Endothelial cell of umbilical vein (primary cell): ENCODE results near the gene TULP1. TPM values are rescaled to one million over a fixed set of nuclear protein-coding genes. Genes with fewer than 3 reads are reported as not detected.

Experiments
- BruUV-seq: library from RNA; stranded (reverse); fragments of 400-500 nt; replicated peaks from 2 replicates; lab custom pipeline; 2021; lab: Mats Ljungman, UMichigan
- CTCF ChIA-PET: fragments of 300-600, 350-600 bp; sonication (Branson Sonifier 250); formaldehyde crosslinking; loops from one replicate; lab custom pipeline; 2021; ENCODE audit warnings: antibody characterized with exemption, inconsistent platforms; lab: Charles Lee
- POLR2A ChIA-PET: fragments of 300-600, 350-600 bp; sonication (Branson Sonifier 250); formaldehyde crosslinking; loops from one replicate; lab custom pipeline; 2021; ENCODE audit warnings: antibody characterized with exemption, inconsistent platforms; lab: Charles Lee
- DNase-seq: peaks from one replicate; pipeline ENCODE4 v3.0.0-alpha.2; 2011; ENCODE audit warnings: low read depth, low spot score
- FAIRE-seq: peaks from 2 replicates; lab custom pipeline; 2011; peaks lifted over from hg19 to GRCh38; lab: Jason Lieb, UNC
- H2AFZ ChIP-seq: 2 replicates; pipeline ENCODE4 v1.6.0; 2012; ENCODE audit warnings: low read depth, low read length, control low read depth, inconsistent platforms
- H3K27ac ChIP-seq: 2 replicates; pipeline ENCODE4 v1.5.1; 2011; ENCODE audit warnings: low read depth, mild to moderate bottlenecking, control low read depth, low read length, moderate library complexity; ENCODE audit not compliant: insufficient read depth
- H3K27me3 ChIP-seq, 2 experiments: 2 replicates each; pipeline versions ENCODE4 v1.6.0 to v1.6.1; 2011; ENCODE audit warnings: low read length in 2 of 2, mixed read lengths in 1 of 2; ENCODE audit not compliant: control insufficient read depth in 2 of 2, insufficient read depth in 2 of 2
- H3K36me3 ChIP-seq, 2 experiments: 2 replicates in 1 of 2; 3 replicates in 1 of 2; pipeline ENCODE4 v1.5.1; 2011; ENCODE audit warnings: low read length in 2 of 2, mild to moderate bottlenecking in 1 of 2, moderate library complexity in 1 of 2; ENCODE audit not compliant: control insufficient read depth in 2 of 2, insufficient read depth in 2 of 2; ENCODE audit errors: extremely low read depth in 1 of 2
- H3K4me1 ChIP-seq: 3 replicates; pipeline ENCODE4 v1.5.1; 2011; ENCODE audit warnings: mild to moderate bottlenecking, low read length; ENCODE audit not compliant: control insufficient read depth, insufficient read depth; ENCODE audit errors: extremely low read depth
- H3K4me2 ChIP-seq: 2 replicates; pipeline ENCODE4 v1.6.1; 2011; ENCODE audit warnings: low read length, control low read depth, mixed read lengths; ENCODE audit not compliant: insufficient read depth
- H3K4me3 ChIP-seq, 3 experiments: fragments of 200-600 bp in 1 of 3; sonication (generic), shearing (Covaris generic) in 1 of 3; replicated peaks in 1 of 3; 2 replicates each; pipeline ENCODE4 v1.5.1; 2011 to 2016; ENCODE audit warnings: control low read depth in 3 of 3, low read length in 3 of 3, mild to moderate bottlenecking in 2 of 3, inconsistent platforms in 1 of 3, low read depth in 1 of 3, moderate library complexity in 1 of 3; ENCODE audit not compliant: insufficient read depth in 1 of 3
- H3K79me2 ChIP-seq: 2 replicates; pipeline ENCODE4 v1.6.0; 2012; ENCODE audit warnings: low read length, inconsistent platforms; ENCODE audit not compliant: control insufficient read depth, insufficient read depth
- H3K9ac ChIP-seq: replicated peaks from 2 replicates; pipeline ENCODE3; 2011; ENCODE audit warnings: low read length, control low read depth; ENCODE audit not compliant: insufficient read depth; ENCODE audit errors: extremely low read depth
- H3K9me1 ChIP-seq: replicated peaks from 3 replicates; pipeline ENCODE4 v1.6.0; 2011; ENCODE audit warnings: mild to moderate bottlenecking, low read length; ENCODE audit not compliant: control insufficient read depth, insufficient read depth; ENCODE audit errors: extremely low read depth
- H3K9me3 ChIP-seq: replicated peaks from 2 replicates; pipeline ENCODE4 v1.5.1; 2012; ENCODE audit warnings: low read length, inconsistent platforms; ENCODE audit not compliant: control insufficient read depth, insufficient read depth
- H4K20me1 ChIP-seq: replicated peaks from 2 replicates; pipeline ENCODE3; 2011; ENCODE audit warnings: mild to moderate bottlenecking, low read length; ENCODE audit not compliant: control insufficient read depth, insufficient read depth; ENCODE audit errors: extremely low read depth
- EZH2 ChIP-seq: IDR thresholded peaks from 2 replicates; pipeline ENCODE4 v1.6.1; 2012; ENCODE audit warnings: borderline replicate concordance, low read depth, mild to moderate bottlenecking, moderate library complexity, low read length, inconsistent platforms; ENCODE audit not compliant: severe bottlenecking
- FOS ChIP-seq: IDR thresholded peaks from 2 replicates; pipeline ENCODE4 v1.6.1; 2011; ENCODE audit warnings: mild to moderate bottlenecking, low read length, moderate library complexity, borderline replicate concordance; ENCODE audit not compliant: insufficient read depth
- GATA2 ChIP-seq: IDR thresholded peaks from 2 replicates; pipeline ENCODE4 v1.7.0; 2011; ENCODE audit warnings: low read depth, mild to moderate bottlenecking, moderate library complexity, mixed read lengths, low read length; ENCODE audit not compliant: insufficient read length, insufficient read depth
- MYC ChIP-seq: IDR thresholded peaks from one replicate; pipeline ENCODE4 v1.6.1; 2011; ENCODE audit warnings: mild to moderate bottlenecking, low read depth, low read length
- dilution Hi-C: fragments of 300-500 bp; cut with MboI; formaldehyde crosslinking; loops from one replicate; pipeline ENCODE4 v1.15.0; 2019; ENCODE audit warnings: low sequenced_read_pairs; ENCODE audit not compliant: extremely low pct_ligation_motif_present
- intact Hi-C: fragments of 100-400 bp; cut with micrococcal nuclease; formaldehyde crosslinking; loops from one replicate; pipeline ENCODE4 v1.10.0; 2022
- polyA plus RNA-seq, 4 experiments: library from polyadenylated mRNA; depleted of rRNA in 3 of 4; stranded (reverse) in 3 of 4; unstranded in 1 of 4; fragments of >200 nt; gene quantifications; 2 replicates each; pipeline versions ENCODE4 v1.2.1 to v1.2.3, GENCODE V29; 2011 to 2012; ENCODE audit warnings: missing spikeins in 1 of 4
- total RNA-seq: library from RNA; stranded (reverse); gene quantifications from 2 replicates; pipeline ENCODE4 v1.2.3, GENCODE V29; 2021
- TF ChIP-seq, protein P1 (sequence below): IDR thresholded peaks from 2 replicates; pipeline ENCODE4 v1.6.1; 2011; ENCODE audit not compliant: insufficient read depth, insufficient read length

The TULP1 gene
- total and polyA plus RNA-seq, 2 donors (not counting 3 experiments of a cell fraction or from before 2014, with no cell fraction given): not detected

DNA sequence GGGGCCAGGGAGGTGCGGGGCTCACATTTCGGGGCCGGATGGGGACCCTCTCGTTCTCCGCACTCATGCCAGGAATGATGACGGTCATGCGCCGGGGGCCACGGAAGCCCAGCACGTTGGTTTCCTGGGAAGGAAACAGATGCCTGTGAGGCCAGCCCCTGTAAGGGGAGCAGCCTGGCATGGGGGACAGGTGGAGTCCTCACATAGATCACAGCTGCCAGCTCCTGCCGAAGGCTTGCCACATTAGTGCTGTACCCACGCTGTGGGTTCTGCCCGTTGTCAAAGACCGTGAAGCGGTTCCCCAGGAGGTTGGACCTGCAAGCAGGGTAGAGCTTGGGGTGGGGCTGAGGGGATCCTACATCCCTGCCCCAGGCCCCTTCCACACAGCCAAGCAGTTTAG, 9.2 kb downstream of the TULP1 start:
- H3K4me2 ChIP-seq: no peak overlapping the region
- H3K9me1 ChIP-seq: no peaks in the 10 kb centered on the region
- H3K27me3 ChIP-seq: peaks cover 9 to 33% of the 10 kb centered on the region in 2 experiments
- TF ChIP-seq GATA2: no peak
- TF ChIP-seq, protein P1, sequence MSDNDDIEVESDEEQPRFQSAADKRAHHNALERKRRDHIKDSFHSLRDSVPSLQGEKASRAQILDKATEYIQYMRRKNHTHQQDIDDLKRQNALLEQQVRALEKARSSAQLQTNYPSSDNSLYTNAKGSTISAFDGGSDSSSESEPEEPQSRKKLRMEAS: no peak
- no peak for TF ChIP-seq EZH2
- no peaks in the 10 kb centered on the region for H4K20me1 ChIP-seq
- FAIRE-seq (no peak), DNase-seq (no peak)
- dilution Hi-C loops: no loop called here
- H3K9me3 ChIP-seq: no peaks in the 10 kb centered on the region
- no peak overlapping the region for H3K9ac ChIP-seq
- no peaks in the 10 kb centered on the region for H3K79me2 ChIP-seq
- no peaks in the 10 kb centered on the region for H3K4me1 ChIP-seq
- no peaks in the 10 kb centered on the region for H3K36me3 ChIP-seq
- H3K4me3 ChIP-seq: no peak overlapping the region
- CTCF ChIA-PET: interaction anchor here (1.2 to 1.8 kb wide), 2 partner anchors 14 to 19 kb away, joined by 3 to 5 read pairs; no protein-coding TSS in a partner anchor
- POLR2A ChIA-PET: no interaction called here
- intact Hi-C loops: no loop called here
- no TSS peak for BruUV-seq
- no peak overlapping the region for H2AFZ ChIP-seq
- H3K27ac ChIP-seq: no peak overlapping the region

DNA sequence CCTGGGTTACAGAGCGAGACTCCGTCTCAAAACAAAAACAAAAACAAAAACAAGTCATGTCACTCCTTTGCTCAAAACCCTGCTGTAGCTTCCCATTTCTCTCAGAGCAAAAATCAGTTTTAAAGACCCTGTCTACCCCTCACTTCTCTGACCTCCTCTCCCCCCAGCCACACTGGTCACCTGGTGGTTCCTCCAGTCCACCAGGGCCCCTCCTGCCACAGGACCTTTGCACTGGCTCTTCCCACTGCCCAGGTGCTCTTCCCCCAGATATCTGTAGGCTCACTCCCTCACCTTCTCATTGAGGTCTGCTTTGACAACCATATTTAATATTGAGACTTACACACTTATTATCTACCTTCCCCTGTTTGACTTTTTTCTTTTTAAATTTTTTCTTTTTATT, 10.9 kb downstream of the TULP1 start:
- CTCF ChIA-PET: no interaction called here
- Histone ChIP-seq H3K9ac (no peak overlapping the region), H4K20me1 (no peaks in the 10 kb centered on the region), H3K27ac (no peak overlapping the region), H3K9me3 (no peaks in the 10 kb centered on the region), H3K27me3 (peaks cover 4 to 23% of the 10 kb centered on the region in 2 experiments), H3K4me2 (no peak overlapping the region), H3K9me1 (no peaks in the 10 kb centered on the region), H2AFZ (no peak overlapping the region), H3K36me3 (no peaks in the 10 kb centered on the region), H3K4me3 (no peak overlapping the region), H3K4me1 (peaks cover 4% of the 10 kb centered on the region), H3K79me2 (no peaks in the 10 kb centered on the region)
- TF ChIP-seq MYC (no peak), FOS (no peak)
- TF ChIP-seq, protein P1: no peak
- DNase-seq (no peak), FAIRE-seq (no peak)
- POLR2A ChIA-PET: no interaction called here
- intact Hi-C loops: no loop called here
- BruUV-seq: no TSS peak
- dilution Hi-C loops: no loop called here
